HG03039 (cell line): Measurements from ENCODE around the gene PTPRN2.

Source experiments
- ATAC-seq: cut with Tn5 transposase; IDR thresholded peaks from one replicate; pipeline ENCODE4 v1.9.1; 2021; ENCODE audit warnings: mild to moderate bottlenecking, moderate library complexity; ENCODE audit not compliant: unreplicated experiment

The PTPRN2 gene

GRCh38 chr7:158117341-158118222 is 470.0 kb downstream of the PTPRN2 start:
- no peak for ATAC-seq

- ATAC-seq = no peak
Observed at GRCh38 chr7:158116235-158116634, 471.4 kb downstream of the PTPRN2 start.

- no peak for ATAC-seq
Observed at GRCh38 chr7:158114056-158114850, 473.4 kb downstream of the PTPRN2 start.

- no peak for ATAC-seq
Observed at GRCh38 chr7:158113321-158114025, 474.1 kb downstream of the PTPRN2 start.

- ATAC-seq = no peak
Observed at GRCh38 chr7:158112571-158113320, 474.9 kb downstream of the PTPRN2 start.

- ATAC-seq = no peak
Observed at GRCh38 chr7:158111906-158112570, 475.6 kb downstream of the PTPRN2 start.

GRCh38 chr7:158111049-158111751 is 476.4 kb downstream of the PTPRN2 start:
- ATAC-seq = no peak

- ATAC-seq = no peak
Observed at GRCh38 chr7:158110661-158111048, 477.0 kb downstream of the PTPRN2 start.

- no peak for ATAC-seq
Observed at GRCh38 chr7:158110034-158110590, 477.5 kb downstream of the PTPRN2 start.

GRCh38 chr7:158109364-158110033 is 478.1 kb downstream of the PTPRN2 start:
- no peak for ATAC-seq

- ATAC-seq = no peak
Observed at GRCh38 chr7:158108646-158109293, 478.9 kb downstream of the PTPRN2 start.

GRCh38 chr7:158107806-158108205 is 479.8 kb downstream of the PTPRN2 start:
- ATAC-seq = no peak

GRCh38 chr7:158106272-158106671 is 481.4 kb downstream of the PTPRN2 start:
- ATAC-seq = no peak

- no peak for ATAC-seq
Observed at GRCh38 chr7:158103378-158103777, 484.2 kb downstream of the PTPRN2 start.

- no peak for ATAC-seq
Observed at GRCh38 chr7:158102897-158103296, 484.7 kb downstream of the PTPRN2 start.

- no peak for ATAC-seq
Observed at GRCh38 chr7:158101821-158102450, 485.7 kb downstream of the PTPRN2 start.

GRCh38 chr7:158098125-158099030 is 489.2 kb downstream of the PTPRN2 start:
- no peak for ATAC-seq
